Measurements from ENCODE around the gene GATB.
"Not testable (repeated sequence)": the region's sequence is repeated elsewhere in the genome, so short reads cannot be mapped to it uniquely, and the experiment has no call there.

Gene GATB

DNA sequence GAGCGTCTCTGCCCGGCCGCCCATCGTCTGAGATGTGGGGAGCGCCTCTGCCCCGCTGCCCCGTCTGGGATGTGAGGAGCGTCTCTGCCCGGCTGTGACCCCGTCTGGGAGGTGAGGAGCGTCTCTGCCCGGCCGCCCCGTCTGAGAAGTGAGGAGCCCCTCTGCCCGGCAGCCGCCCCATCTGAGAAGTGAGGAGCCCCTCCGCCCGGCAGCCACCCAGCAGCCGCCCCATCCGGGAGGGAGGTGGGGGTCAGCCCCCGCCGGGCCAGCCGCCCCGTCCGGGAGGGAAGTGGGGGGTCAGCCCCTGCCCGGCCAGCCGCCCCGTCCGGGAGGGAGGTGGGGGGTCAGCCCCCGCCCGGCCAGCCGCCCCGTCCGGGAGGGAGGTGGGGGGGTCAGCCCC is 29.1 kb downstream of the GATB start:
- not testable (repeated sequence) for DNase-seq (ENCODE audit: low read depth in 3 of 3)

DNA sequence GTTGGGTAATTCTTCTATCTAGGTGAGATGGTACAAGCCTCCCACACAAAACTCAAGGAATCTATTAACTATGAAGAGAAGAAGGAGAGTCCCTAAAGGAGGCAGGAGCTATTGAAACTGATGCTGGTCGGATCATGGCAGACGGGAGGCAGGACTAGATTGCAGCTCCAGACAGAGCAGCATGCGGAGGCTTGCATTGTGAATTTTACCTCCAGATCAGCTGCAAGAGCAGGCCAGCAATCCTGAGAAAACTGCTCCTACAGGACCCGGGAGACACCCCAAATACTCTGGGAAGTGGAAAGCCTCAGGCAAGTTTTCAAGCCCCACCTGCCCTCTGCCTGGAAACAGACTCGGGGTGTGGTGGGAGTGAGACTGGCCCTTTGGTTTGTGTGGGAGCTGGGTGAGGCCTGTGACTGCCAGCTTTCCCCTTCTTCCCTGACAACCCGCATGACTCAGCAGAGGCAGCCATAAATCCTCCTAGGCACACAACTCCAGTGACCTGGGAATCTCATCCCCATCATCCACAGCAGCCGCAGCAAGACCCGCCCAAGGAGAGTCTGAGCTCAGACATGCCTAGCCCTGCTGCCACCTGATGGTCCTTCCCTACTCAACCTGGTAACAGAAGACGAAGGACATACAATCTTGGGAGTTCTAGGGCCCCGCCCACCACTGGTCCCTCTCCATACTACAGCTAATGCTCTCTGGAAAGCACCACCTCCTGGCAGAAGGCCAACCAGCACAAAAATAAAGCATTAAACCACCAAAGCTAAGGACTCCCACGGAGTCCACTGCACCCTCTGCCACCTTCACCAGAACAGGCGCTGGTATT is 30.9 kb downstream of the GATB start:
- no peak for DNase-seq (ENCODE audit: low read depth in 3 of 3)

DNA sequence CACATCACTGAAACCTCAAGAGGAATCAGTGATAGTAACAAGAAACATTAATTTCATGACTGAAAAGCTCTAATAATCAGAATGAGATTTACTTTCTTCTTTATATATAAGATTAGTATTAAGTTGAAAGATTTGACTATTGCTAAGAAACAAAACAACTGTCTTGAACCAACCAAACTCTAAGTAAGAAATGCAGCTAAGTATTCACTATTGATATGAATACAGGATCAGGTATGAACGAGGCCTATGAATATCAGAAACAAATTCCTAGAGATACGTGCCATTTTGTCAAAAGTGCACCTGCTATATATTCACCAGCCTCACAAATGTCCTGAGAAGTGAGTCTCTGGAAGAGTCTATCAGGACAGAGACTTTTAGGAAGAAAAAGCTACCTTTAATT is 32.1 kb downstream of the GATB start:
- no peak for DNase-seq (ENCODE audit: low read depth in 3 of 3)

DNA sequence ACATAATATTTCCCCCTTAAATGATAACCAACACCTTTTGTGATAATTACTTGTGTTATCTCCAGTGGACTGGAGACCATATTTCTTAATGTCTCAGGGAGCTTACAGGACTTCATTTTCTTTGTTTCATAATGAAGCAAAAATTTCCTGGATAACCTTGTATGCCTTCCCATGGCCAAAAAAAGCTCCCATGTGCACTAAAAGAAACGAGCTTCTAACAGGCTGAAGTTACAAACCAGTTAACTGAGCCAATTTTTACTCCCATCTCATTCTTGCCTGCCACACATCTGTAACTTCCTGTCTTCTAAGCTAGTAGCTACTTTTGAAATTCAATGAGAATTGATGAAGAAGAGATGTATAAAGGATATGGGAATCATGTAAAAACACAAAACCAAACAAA is 32.8 kb downstream of the GATB start:
- no peak for DNase-seq (ENCODE audit: low read depth in 3 of 3)

DNA sequence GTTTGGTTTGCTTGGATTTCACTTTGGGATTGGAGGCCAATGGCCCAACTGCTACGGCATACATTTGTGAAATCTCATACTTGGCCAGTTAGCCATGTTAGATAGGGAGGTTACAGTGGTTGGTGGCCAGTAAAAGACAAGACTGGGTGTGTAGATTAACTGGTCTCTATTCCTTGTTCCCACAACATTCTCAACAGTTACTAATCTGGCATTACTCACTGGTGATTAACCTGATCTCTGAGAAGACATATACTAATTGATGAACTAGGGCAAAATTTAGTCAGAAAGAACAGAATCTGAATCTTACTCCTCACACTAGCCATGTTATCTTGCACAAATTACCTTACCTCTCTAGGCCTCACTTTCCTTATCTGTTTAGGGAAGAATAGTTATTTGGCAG is 33.4 kb downstream of the GATB start:
- DNase-seq (ENCODE audit: low read depth in 3 of 3): no peak

DNA sequence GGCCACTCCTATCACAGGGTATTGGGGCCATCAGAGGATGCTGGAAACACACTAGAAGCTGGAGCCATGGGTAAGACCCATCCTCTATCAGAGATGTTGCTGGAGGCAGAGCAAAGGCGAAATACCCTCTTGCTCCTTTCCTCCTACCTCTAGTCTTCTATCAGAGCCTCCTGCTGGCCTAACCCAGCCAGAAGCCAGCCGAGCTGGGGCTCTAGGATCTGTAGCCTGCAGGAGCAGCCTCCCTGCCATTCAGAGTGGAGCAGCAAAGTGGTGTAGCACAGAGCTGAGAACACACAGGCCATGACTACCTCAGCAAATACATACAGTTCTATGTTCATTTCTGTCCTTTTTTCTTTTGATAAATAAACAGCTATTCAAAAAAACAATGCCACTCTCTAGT is 35.7 kb downstream of the GATB start:
- no peak for DNase-seq (ENCODE audit: low read depth in 3 of 3)

DNA sequence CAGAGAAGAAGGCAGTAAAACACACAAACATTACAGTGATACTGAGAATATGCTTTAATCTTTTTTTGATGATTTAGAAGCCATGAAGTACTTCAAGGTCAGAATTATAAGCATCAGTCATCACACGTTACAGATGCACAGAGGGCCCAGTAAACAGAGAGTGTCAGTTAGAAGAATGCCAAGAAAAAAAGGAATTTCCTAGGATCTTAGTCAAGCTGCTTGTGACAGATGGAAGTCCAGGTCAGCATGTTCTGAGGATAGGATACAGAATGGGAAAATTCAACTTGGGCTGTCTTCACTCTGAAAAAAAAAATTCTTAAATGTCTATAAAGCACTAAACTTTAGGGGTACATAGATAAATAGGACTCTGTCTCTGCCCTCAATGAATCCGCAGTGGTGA is 38.9 kb downstream of the GATB start:
- no peak for DNase-seq (ENCODE audit: low read depth in 3 of 3)

DNA sequence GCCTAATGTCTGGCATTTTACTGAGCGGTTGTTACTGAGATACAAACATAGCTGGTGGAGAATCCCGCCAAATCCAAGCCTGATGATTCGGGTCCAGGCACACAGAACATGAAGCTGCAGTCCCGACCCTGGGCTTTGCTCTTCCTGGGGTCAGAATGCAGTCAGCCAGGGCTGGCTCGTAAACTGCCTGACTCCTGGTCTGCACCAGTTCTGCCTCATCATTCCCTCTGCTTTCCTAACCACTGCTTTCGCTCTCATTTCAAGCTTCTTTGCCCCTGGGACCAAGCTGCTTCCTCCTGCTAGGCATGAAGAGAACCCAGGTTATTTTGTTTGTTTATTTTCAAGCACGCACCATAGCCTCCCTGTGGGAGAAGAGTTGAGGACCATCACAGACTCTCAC is 39.3 kb downstream of the GATB start:
- no peak for DNase-seq (ENCODE audit: low read depth in 3 of 3)

DNA sequence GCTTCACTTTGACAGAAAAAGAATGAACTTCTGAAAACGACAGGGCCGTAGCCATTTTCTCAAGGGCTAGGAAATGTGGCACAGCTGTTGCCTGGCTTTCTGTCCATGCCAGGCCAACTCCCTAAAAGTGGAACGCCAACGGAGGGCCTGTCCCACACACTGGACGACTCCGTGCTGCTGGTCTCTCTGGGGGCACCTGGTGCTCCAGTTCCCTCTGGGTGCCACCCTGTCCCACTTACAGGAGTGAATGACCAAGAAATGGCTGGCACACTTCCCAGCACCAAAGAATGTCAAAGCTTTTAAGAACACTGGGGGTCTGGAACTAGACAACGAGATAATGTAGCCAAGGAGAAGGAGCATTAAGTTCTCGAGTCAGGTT is 40.9 kb downstream of the GATB start:
- no peak for DNase-seq (ENCODE audit: low read depth in 3 of 3)

DNA sequence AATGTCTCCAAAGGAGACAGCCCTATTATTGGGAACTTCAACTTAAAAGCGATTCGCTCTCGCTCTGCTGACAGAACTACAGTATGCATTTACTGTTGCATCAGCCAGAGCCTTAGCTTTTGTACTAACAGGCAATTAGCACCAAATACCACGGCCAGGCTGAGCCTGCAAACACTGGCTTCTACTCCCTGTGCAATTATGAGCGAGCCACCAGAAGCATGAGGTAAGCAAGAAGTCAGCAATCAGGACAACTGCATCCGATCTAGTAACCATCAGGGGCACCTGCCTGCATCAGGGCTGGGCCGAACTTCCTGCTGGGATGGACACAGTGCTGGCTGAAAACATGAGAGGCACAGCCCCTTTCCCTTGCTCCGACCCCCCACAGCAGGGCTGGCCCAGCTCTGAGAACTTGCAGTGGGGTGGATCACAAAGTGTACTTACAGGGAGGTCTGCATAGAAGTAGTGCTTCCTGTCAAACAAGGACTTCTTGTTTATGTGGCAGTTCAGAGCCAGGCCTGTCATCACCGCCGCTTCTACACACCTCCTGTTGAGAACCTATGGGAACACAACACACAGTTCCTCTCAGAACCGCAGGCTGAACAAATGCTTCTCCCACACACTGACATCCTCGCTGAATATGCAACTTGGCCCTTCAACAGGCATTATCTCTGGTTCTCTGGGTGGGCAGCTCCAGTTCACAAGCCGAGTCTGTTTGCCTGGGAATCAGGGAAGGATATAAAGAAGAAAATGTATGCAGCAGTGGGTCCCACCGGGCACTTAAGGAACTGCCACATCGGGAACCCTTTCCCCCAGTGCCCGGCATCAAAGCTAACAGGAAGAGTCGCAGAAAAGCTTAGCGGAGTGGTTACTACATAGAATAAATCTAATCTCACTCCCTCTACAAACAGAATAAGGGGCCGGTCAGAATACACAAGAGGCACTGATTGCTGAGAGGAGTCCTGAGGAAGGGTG is 41.5 kb downstream of the GATB start:
- DNase-seq (ENCODE audit: low read depth in 3 of 3): no peak

DNA sequence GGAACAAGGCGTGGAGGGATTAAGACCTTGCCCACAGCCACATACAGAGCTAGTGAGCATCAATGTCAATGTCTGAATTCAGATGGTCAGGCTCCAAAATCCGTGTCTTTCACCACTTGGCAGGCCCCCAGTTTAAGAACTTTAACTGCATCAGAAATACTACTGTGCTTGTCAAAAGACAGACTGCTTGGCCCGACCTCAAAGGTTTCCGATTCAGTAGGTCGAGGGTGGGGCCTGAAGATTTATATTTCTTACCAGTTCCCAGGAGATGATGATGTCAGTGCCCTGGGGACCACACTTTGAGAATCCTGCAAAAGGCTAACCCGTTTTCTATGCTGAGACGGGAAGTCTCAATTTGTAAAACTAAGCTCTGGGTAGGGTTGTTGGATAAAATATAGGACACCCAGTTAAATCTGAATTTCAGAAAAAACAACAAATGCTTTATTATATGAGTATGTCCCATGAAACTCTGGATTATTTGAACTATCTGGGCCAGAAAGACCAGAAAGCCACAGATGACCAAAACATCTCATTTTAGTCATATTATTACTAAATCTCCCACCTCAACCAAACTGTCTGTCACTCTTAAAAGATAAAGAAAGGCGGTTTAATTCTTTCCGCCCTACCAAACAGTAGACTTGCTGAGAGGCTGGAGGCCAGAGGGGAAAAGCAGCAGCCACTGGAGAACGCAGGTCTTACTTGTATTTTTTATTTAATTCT is 42.7 kb downstream of the GATB start:
- DNase-seq (ENCODE audit: low read depth in 3 of 3): no peak

DNA sequence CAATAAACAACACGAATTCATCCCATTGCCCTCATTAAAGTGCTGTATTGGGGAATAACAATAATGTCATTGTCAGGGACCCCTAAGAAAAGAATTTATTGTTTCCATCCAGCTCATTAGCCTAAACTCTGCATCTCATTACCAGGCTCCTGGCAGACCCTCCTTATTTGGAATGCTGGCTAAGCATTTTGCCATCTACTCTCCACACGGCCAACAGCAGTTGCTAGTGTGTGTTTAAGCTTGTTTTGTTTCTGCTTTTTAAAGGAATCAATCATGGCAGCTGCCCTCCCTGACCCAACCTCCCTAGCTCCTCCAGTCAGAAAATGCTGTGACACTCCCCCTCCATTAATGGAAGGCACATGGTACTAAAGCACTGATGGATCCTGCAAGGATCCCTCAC is 43.5 kb downstream of the GATB start:
- no peak for DNase-seq (ENCODE audit: low read depth in 3 of 3)

DNA sequence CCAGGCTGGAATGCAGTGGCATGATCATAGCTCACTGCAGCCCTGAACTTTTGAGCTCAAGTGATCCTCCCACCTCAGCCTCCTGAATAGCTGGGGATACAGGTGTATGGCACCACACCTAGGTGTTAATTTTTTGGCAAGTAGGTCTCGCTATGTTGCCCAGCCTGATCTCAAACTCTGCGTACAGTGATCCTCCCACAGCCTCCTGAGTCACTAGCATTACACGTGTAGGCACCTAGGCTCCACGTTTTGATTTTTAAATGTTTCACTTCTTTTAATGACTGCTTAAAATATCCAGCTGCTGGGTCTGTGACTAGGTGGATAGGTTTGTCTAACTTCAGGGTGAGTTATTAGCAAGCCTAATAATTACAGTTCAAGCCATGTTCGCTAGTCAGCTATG is 44.5 kb downstream of the GATB start:
- DNase-seq (ENCODE audit: low read depth in 3 of 3): no peak

DNA sequence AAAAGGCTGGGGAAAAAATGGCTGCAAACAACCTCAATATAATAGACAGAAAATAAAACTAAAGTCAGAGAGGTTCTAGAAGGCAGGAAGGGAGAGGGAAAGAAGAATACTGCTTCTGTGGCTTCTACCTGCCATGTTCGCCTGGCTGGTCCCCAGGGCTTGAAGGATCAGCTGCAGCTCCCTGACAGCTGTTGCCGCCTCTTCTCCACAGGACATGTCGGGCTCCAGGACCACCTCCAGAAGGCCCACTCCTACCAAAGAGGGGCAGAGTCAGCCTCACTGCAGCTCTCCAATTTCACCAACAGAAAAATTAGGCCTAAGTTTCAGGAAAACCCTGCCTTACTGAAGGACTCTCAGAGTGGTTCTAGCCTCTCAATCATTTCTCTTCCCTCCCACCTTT is 44.9 kb downstream of the GATB start:
- DNase-seq (ENCODE audit: low read depth in 3 of 3): no peak

DNA sequence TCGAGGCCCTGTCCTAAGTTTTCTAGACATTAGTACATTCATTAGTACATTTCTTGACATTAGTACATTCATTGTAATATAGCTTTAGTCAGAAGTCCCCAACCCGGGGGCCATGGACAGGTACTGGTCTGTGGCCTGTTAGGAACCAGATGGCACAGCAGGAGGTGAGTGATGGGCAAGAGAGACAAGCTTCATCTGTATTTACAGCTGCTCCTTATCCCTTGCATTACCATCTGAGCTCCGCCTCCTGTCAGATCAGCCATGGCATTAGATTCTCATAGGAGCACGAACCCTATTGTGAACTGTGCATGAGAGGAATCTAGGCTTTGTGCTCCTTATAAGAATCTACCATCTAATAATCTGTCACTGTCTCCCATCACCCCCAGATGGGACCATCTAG is 48.0 kb downstream of the GATB start:
- DNase-seq (ENCODE audit: low read depth in 3 of 3): no peak

DNA sequence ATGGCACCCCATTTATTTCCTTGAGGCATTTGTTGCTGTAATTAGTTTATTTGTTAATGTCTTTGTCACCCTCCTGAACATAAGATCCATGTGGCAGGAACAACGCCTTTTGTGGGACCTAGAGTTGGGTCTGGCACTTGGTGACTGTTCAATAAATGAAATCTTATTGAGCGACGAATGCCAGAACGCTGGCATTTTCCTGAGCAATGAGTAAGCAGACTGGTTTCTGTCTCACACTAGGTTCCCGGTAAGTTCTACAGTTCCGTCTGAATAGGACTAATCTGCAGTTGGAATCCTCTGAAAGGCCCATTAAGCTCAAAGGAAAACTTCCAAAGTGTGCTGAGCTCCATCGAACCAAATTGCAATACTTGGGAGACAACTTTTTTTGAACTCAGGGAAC is 49.2 kb downstream of the GATB start:
- no peak for DNase-seq (ENCODE audit: low read depth in 3 of 3)

DNA sequence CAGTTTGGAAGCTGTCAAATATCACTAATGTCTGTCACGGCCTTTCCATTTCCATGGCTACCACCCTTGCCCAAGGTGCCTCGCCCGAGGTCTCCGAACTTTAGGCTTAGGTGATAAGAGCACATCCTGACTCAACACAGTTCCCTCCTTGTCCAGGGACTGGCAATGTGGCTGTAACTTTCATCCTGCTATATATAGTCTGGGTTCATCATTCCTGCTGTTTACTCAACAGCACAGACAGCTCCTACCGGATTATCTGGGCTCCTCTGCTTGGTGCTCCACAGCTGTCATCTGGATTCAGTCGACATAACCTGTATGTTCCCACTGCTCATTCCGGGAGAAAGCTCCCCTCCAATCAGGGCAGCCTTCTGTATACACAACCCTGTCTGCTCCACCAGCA is 51.2 kb downstream of the GATB start:
- no peak for DNase-seq (ENCODE audit: low read depth in 3 of 3)

DNA sequence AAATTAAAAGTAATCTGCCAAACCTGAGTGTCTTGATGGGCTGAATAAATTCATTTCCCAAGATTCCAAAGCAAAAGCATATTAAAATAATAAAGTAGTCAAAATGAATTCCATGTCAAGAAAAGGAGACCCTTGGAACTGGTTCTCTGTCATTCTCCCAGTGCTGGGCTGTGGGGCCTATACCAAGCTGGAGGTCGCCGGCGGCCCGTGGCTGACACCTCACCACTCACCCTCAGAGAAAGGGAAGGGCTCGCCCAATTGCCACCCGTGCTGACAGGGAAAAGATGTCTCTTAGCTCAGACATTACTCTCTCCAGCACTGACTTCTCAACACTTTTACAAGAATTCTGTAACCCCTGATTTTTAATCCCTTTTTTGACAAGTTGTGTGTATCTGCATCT is 51.7 kb downstream of the GATB start:
- DNase-seq (ENCODE audit: low read depth in 3 of 3): no peak

DNA sequence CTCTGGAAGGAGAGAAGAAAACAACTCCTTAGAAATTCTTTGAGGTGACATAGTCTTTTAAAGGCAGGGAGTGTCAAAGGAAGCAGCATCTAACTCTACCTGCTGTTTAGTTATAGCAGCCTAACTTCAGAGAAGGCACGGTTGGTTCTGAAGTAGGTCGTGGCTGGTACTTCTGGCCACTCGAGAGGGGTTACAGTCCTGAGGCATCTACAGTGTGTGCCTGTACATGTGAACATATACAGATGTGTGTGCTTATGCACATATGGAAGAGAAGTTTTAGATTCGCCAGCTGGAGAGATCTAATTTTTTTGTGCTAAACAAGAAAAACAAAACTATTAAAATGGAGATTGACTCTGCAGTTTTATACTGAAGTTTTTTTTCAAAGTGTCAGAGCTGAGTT is 52.7 kb downstream of the GATB start:
- DNase-seq (ENCODE audit: low read depth in 3 of 3): no peak

DNA sequence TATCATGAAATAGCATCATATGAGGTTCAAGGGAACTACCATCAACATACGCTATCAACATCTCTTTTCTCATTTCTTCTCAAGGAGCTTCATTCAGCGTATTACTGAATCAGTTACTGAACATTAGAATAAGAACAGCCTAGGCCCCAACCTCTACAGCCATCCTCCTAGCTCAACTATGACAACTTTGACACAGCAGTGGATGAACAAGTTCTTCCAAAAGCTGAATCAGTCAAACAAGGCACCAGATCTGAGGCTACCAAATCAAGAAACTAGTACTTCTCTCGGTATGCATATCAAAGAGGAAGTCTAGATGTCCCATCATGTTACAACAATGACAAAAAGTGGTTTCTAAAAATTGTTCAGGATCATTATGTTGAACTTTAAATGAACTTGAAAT is 57.4 kb downstream of the GATB start:
- no peak for DNase-seq (ENCODE audit: low read depth in 3 of 3)

DNA sequence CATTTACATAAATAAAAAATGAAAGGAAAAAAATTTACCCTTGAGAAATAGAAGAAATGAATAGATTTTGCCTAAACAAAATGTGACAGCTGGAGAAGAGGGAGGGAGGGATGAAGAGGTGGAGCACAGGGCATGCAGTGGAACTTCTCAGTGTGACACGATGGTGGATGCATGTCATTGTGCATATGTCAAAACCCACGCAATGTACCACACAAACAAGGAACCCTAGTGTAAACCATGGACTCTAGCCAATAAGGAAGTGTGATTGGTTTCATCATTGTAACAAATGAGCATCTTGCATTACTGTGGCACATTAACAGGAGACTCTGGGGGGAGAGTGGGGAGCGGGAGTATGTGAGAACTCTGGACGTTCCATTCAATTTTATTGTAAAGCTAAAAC is 58.6 kb downstream of the GATB start:
- DNase-seq (ENCODE audit: low read depth in 3 of 3): no peak

DNA sequence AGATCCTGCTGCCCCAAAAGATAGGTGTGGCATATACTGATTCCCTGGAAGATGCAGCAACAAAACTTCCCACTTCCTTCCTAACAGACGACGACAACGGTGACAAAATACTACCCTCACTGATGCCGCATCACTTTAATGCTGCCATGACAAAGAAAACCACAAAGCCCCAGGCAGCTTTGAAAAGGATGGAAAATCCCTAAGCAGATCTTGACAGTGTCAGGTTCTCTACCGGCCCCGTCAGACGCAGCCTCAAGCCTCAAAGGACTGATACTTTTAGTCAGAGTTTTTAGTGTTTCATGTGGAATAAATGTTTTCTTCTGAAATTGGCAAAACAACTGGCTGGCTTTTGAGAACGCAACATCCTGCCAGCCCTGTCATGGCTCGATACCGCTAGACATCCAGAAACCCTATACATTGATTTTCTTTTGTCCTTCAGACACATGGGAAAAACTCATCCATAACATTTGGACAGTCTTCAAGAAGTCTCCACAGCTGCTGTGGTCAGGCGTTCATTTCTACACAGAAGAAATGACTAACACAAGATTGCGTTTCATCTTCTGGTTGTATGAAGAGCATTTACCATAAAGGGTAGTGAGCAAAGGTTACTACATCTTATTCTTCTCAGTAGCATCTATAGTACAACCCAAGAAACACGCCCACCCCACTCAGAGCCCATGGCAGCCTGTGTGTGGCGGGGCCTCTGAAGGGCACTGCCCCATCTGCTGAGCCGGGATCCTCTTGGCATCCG is 60.1 kb downstream of the GATB start:
- peak in 1 of 3 experiments; percentile 16 for DNase-seq (ENCODE audit: low read depth in 3 of 3)
